ENCODE results near the gene ECHS1. TPM values are rescaled to one million over a fixed set of nuclear protein-coding genes. Genes with fewer than 3 reads are reported as not detected.

ECHS1 gene
- total and polyA plus RNA-seq, 2 of the 8 experiments (the other 6 are each of a cell fraction or from before 2014, with no cell fraction given) = 41.7 to 101 TPM

GRCh38 chr10:133357285-133358161 lies 15.6 kb downstream of the ECHS1 start, which contains the start of gene FUOM:
Gene FUOM, minus strand, starts transcription at chr10:133358019. Its CDS starts 12 bp downstream, at chr10:133358007.
- Histone ChIP-seq H3K4ac (replicated peaks; ENCODE audit: insufficient read length, low read depth, low read length) (peak within 1 kb of the TSS; percentile 91), H3K14ac (ENCODE audit: insufficient read length) (no peak within 1 kb of the TSS), H3K79me1 (ENCODE audit: low read depth, low read length) (no peaks in the 10 kb centered on the region; the same call in 1 of the 2 replicates), H3K4me2 (ENCODE audit: insufficient read depth in 1 of 2, low read depth in 2 of 2, low read length in 2 of 2) (peak within 1 kb of the TSS; percentile 76 to 80), H2AK5ac (ENCODE audit: low read depth, low read length) (no peak within 1 kb of the TSS), H3K4me1 (replicated peaks in 1 of 4; ENCODE audit: control insufficient read depth in 3 of 4, insufficient read depth in 4 of 4, low read length in 3 of 4) (peaks cover 0 to 6% (median 3%) of the 10 kb centered on the region in 4 experiments; a peak in 4 of 7 replicates), H3K27ac (ENCODE audit: low read depth, low read length) (no peak within 1 kb of the TSS; the same call in 1 of the 2 replicates), H3K4me3 (ENCODE audit: extremely low read depth in 1 of 4, insufficient read depth in 2 of 4, low read depth in 3 of 4, low read length in 4 of 4) (peak within 1 kb of the TSS; percentile 51 to 78 (median 68)), H3K36me3 (ENCODE audit: control insufficient read depth in 2 of 4, insufficient read depth in 4 of 4, low read length in 3 of 4) (peaks cover 3 to 7% (median 6%) of the 10 kb centered on the region in 4 experiments; a peak in 7 of 8 replicates), H3K27me3 (replicated peaks in 1 of 4; ENCODE audit: control insufficient read depth in 3 of 4, extremely low read depth in 1 of 4, insufficient read depth in 3 of 4, low read length in 3 of 4) (peaks cover 0 to 19% (median 7%) of the 10 kb centered on the region in 4 experiments; a peak in 5 of 7 replicates), H3K23ac (ENCODE audit: insufficient read length) (no peak within 1 kb of the TSS), H2BK15ac (ENCODE audit: low read length) (peak within 1 kb of the TSS; percentile 98; the same call in 1 of the 2 replicates), H3K23me2 (ENCODE audit: low read depth, low read length) (peaks cover 6% of the 10 kb centered on the region; the same call in 1 of the 2 replicates), H3K79me2 (ENCODE audit: control insufficient read depth in 1 of 2, insufficient read depth in 2 of 2, low read length in 2 of 2) (no peaks in the 10 kb centered on the region), H4K8ac (ENCODE audit: extremely low read depth, insufficient read depth, low read length) (peak within 1 kb of the TSS; percentile 83), H3K9ac (replicated peaks in 1 of 4; ENCODE audit: extremely low read depth in 1 of 4, low read depth in 3 of 4, low read length in 3 of 4) (peak within 1 kb of the TSS; percentile 46 to 90 (median 67); a peak in 6 of 7 replicates), H3K18ac (ENCODE audit: extremely low read depth, low read length) (peak within 1 kb of the TSS; percentile 93), H2BK120ac (replicated peaks; ENCODE audit: low read depth, low read length) (peak within 1 kb of the TSS; percentile 54), H4K91ac (replicated peaks; ENCODE audit: insufficient read length, low read length) (peak within 1 kb of the TSS; percentile 54), H2BK12ac (ENCODE audit: low read depth, low read length) (0 out of 2 replicates have a peak within 1 kb of the TSS, but pooled peaks have one; percentile 27), H4K5ac (ENCODE audit: insufficient read length, low read depth, low read length) (peak within 1 kb of the TSS; percentile 95), H2BK20ac (ENCODE audit: low read length) (no peak within 1 kb of the TSS), H2BK5ac (ENCODE audit: low read depth, low read length) (peak within 1 kb of the TSS; percentile 52; the same call in 1 of the 2 replicates), H4K20me1 (replicated peaks in 1 of 2; ENCODE audit: control insufficient read depth in 1 of 2, insufficient read depth in 2 of 2, low read length in 2 of 2) (peaks cover 7 to 16% of the 10 kb centered on the region in 2 experiments), H3K56ac (replicated peaks; ENCODE audit: insufficient read length, low read depth, low read length) (peak within 1 kb of the TSS; percentile 46), H2AFZ (ENCODE audit: low read length) (peak within 1 kb of the TSS; percentile 19; the same call in 1 of the 2 replicates), H3K9me3 (ENCODE audit: insufficient read depth in 2 of 2, low read depth in 1 of 2, low read length in 1 of 2) (no peaks in the 10 kb centered on the region)
- DNase-seq (ENCODE audit: low read depth in 1 of 2, low spot score in 2 of 2) = peak; percentile 67 to 95
- 4% methylated on average over 49 of the region's 83 CpGs; no CpG with 5 or more reads in 1 of the 2 experiments for WGBS, 2 experiments (ENCODE audit: extremely low coverage in 1 of 2, insufficient coverage in 1 of 2, insufficient read length in 1 of 2, insufficient replicate concordance in 2 of 2, low coverage in 1 of 2, low lambda C conversion rate in 2 of 2, missing lambda C conversion rate in 1 of 2)
- CTCF ChIA-PET (ENCODE audit: partially characterized antibody) = interaction anchor here (0.6 to 4.9 kb wide), 4 partner anchors 12 to 28 kb away, joined by 3 to 57 read pairs (median 9); no protein-coding TSS in a partner anchor
- no peak for FAIRE-seq
- POLR2A ChIA-PET (ENCODE audit: partially characterized antibody) = interaction anchor here (0.9 to 5.0 kb wide), 14 partner anchors 11 to 50 kb away, joined by 3 to 38 read pairs (median 6); partner anchors contain the start of genes CALY, ECHS1 and PRAP1
- TF ChIP-seq PHF8 (conservative IDR thresholded peaks at IDR 0.05; ENCODE audit: low read depth, low read length) (peak; percentile 93), TAF7 (optimal IDR thresholded peaks at IDR 0.05; ENCODE audit: borderline replicate concordance, low read depth, low read length) (no peak), RFX5 (IDR thresholded peaks at IDR 0.05; ENCODE audit: borderline replicate concordance, low read depth, low read length) (no peak), SIX5 (IDR thresholded peaks at IDR 0.05; ENCODE audit: low read depth, low read length) (no peak), NRF1 (IDR thresholded peaks at IDR 0.05; ENCODE audit: low read depth, low read length) (no peak), KDM5A (IDR thresholded peaks at IDR 0.05; ENCODE audit: low read length) (no peak), BRCA1 (IDR thresholded peaks at IDR 0.05; ENCODE audit: low read depth, low read length) (no peak), SIN3A (conservative IDR thresholded peaks at IDR 0.05 in 1 of 2, IDR thresholded peaks at IDR 0.05 in 1 of 2; ENCODE audit: low read depth in 1 of 2, low read length in 2 of 2) (no peak), POLR2AphosphoS5 (IDR thresholded peaks at IDR 0.05; ENCODE audit: low read depth, low read length) (no peak; the same call in 1 of the 2 replicates), CBX8 (IDR thresholded peaks at IDR 0.05; ENCODE audit: borderline replicate concordance, low read depth, low read length) (no peak)
